Esophagus muscularis mucosa (tissue), 4 donors: ENCODE results near the gene TUBGCP6. TPM values are rescaled to one million over a fixed set of nuclear protein-coding genes. Genes with fewer than 3 reads are reported as not detected.
A peak's percentile ranks its signal among the peaks of the same experiment; 100 is the strongest.

Experiments used
- DNase-seq: peaks from one replicate; pipeline ENCODE4 v3.0.0-alpha.2; 2017; ENCODE audit errors: extremely low spot score
- H3K27ac ChIP-seq, 4 donors: fragments of 200-600 bp; sonication (generic); replicated peaks in 1 of 4; 1 replicate in 3 of 4; 2 replicates in 1 of 4; pipeline ENCODE4 v1.5.1; 2016 to 2019; ENCODE audit warnings: mild to moderate bottlenecking in 1 of 4
- H3K27me3 ChIP-seq, 4 donors: fragments of 200-600 bp; sonication (generic); one replicate each; pipeline versions ENCODE4 v1.5.1 to v1.6.0; 2016 to 2019
- H3K36me3 ChIP-seq, 4 donors: fragments of 200-600 bp; sonication (generic); one replicate each; pipeline ENCODE4 v1.5.1; 2016 to 2019
- H3K4me1 ChIP-seq, 4 donors: fragments of 200-600 bp; sonication (generic); one replicate each; pipeline ENCODE4 v1.5.1; 2016 to 2019
- H3K4me3 ChIP-seq, 4 donors: fragments of 200-600 bp; sonication (generic); 1 replicate in 2 of 4; 2 replicates in 2 of 4; pipeline ENCODE4 v1.5.1; 2016 to 2019; ENCODE audit warnings: mild to moderate bottlenecking in 4 of 4, moderate library complexity in 1 of 4
- H3K9me3 ChIP-seq, 4 donors: fragments of 200-600 bp; sonication (generic); 1 replicate in 3 of 4; 2 replicates in 1 of 4; pipeline ENCODE4 v1.5.1; 2016 to 2019
- CTCF ChIP-seq, 3 experiments: fragments of 200-600 bp in 2 of 3; fragments of 450-650 bp in 1 of 3; sonication (generic) in 2 of 3; IDR thresholded peaks; one replicate each; pipeline ENCODE4 v1.5.1; 2017 to 2019; ENCODE audit warnings: antibody characterized with exemption in 3 of 3, mild to moderate bottlenecking in 2 of 3, moderate library complexity in 1 of 3
- EP300 ChIP-seq: sonication (generic); formaldehyde crosslinking; IDR thresholded peaks from one replicate; pipeline ENCODE4 v1.6.1; 2017; ENCODE audit warnings: antibody characterized with exemption
- POLR2A ChIP-seq: fragments of 450-650 bp; IDR thresholded peaks from one replicate; pipeline ENCODE4 v1.6.1; 2017; ENCODE audit warnings: antibody characterized with exemption, moderate library complexity, mild to moderate bottlenecking, low read depth
- POLR2AphosphoS5 ChIP-seq, 2 donors: sonication (generic); formaldehyde crosslinking; IDR thresholded peaks; one replicate each; pipeline ENCODE4 v1.6.1; 2017; ENCODE audit warnings: antibody characterized with exemption in 2 of 2
- whole genome bisulfite sequencing: methylation state at CpG from one replicate; pipeline ENCODE4 v1.1.5; 2018; 5-methylcytosine and 5-hydroxymethylcytosine counted together
- intact Hi-C: fragments of 100-400 bp; cut with DNase I; formaldehyde crosslinking; loops from one replicate; pipeline ENCODE4 v1.15.1; 2023
- total RNA-seq, 4 donors: library from RNA; depleted of rRNA; stranded (reverse); fragments of >200 nt; gene quantifications; one replicate each; pipeline versions ENCODE4 v1.1.0 to v1.2.1, GENCODE V29; 2016

TUBGCP6 gene
- total RNA-seq, 4 donors from 2014 or later = 20.2 to 38.0 (median 30.0) TPM

GRCh38 chr22:50262460-50262911, 17.7 kb upstream of the TUBGCP6 start:
- H3K27me3 ChIP-seq = peaks cover 0 to 41% (median 0%) of the 10 kb centered on the region in 4 donors
- no CpG with 5 or more reads among the region's 7 CpGs for WGBS
- peaks cover 0 to 7% (median 1%) of the 10 kb centered on the region in 4 donors for H3K36me3 ChIP-seq
- H3K27ac ChIP-seq = no peak overlapping the region
- TF ChIP-seq CTCF (IDR thresholded peaks at IDR 0.05) (no peak), EP300 (no peak), POLR2A (no peak), POLR2AphosphoS5 (IDR thresholded peaks at IDR 0.05) (no peak)
- peak overlapping the region in 1 of 4 donors; percentile 58 for H3K4me3 ChIP-seq
- H3K9me3 ChIP-seq = no peaks in the 10 kb centered on the region
- no peak for DNase-seq
- intact Hi-C loops = no loop called here
- peaks cover 32 to 51% (median 42%) of the 10 kb centered on the region in 4 donors for H3K4me1 ChIP-seq

GRCh38 chr22:50261615-50262459, 17.0 kb upstream of the TUBGCP6 start, which contains the start of gene MAPK12:
Gene MAPK12 (minus strand): TSS chr22:50261683. CDS start chr22:50261509, 174 bp downstream.
- Histone ChIP-seq H3K4me1 (peaks cover 26 to 44% (median 36%) of the 10 kb centered on the region in 4 donors), H3K36me3 (peaks cover 0 to 14% (median 3%) of the 10 kb centered on the region in 4 donors), H3K9me3 (no peaks in the 10 kb centered on the region), H3K27ac (peak within 1 kb of the TSS; percentile 55 to 79 (median 63)), H3K27me3 (peaks cover 0 to 45% (median 0%) of the 10 kb centered on the region in 4 donors), H3K4me3 (peak within 1 kb of the TSS; percentile 57 to 71 (median 60))
- no peak for TF ChIP-seq POLR2AphosphoS5 (IDR thresholded peaks at IDR 0.05)
- TF ChIP-seq EP300 = no peak
- no peak for TF ChIP-seq CTCF (IDR thresholded peaks at IDR 0.05)
- no peak for TF ChIP-seq POLR2A
- no peak for DNase-seq
- intact Hi-C loops = no loop called here
- 8% methylated on average over 15 of the region's 61 CpGs for WGBS

GRCh38 chr22:50260801-50261614, 16.2 kb upstream of the TUBGCP6 start:
- Histone ChIP-seq H3K36me3 (peaks cover 0 to 17% (median 3%) of the 10 kb centered on the region in 4 donors), H3K27ac (peak overlapping the region; percentile 55 to 79 (median 63)), H3K4me1 (peaks cover 25 to 42% (median 32%) of the 10 kb centered on the region in 4 donors), H3K4me3 (peak overlapping the region; percentile 57 to 71 (median 60)), H3K27me3 (peaks cover 0 to 45% (median 0%) of the 10 kb centered on the region in 4 donors), H3K9me3 (no peaks in the 10 kb centered on the region)
- WGBS = 2% methylated on average over 22 of the region's 92 CpGs
- no peak for DNase-seq
- intact Hi-C loops = no loop called here
- TF ChIP-seq EP300 = no peak
- no peak for TF ChIP-seq CTCF (IDR thresholded peaks at IDR 0.05)
- TF ChIP-seq POLR2A = no peak
- TF ChIP-seq POLR2AphosphoS5 (IDR thresholded peaks at IDR 0.05) = no peak

- H3K4me3 ChIP-seq = peak overlapping the region; percentile 57 to 71 (median 60)
- H3K4me1 ChIP-seq = peaks cover 25 to 42% (median 32%) of the 10 kb centered on the region in 4 donors
- DNase-seq = no peak
- H3K36me3 ChIP-seq = peaks cover 0 to 21% (median 4%) of the 10 kb centered on the region in 4 donors
- H3K27ac ChIP-seq = peak overlapping the region; percentile 55 to 79 (median 63)
- no peaks in the 10 kb centered on the region for H3K9me3 ChIP-seq
- peaks cover 0 to 45% (median 0%) of the 10 kb centered on the region in 4 donors for H3K27me3 ChIP-seq
- no peak for TF ChIP-seq CTCF (IDR thresholded peaks at IDR 0.05)
- TF ChIP-seq EP300 = no peak
- WGBS = 17% methylated on average over 4 of the region's 11 CpGs
- intact Hi-C loops = no loop called here
Measured at GRCh38 chr22:50260434-50260800, 15.6 kb upstream of the TUBGCP6 start.
